K562 (cell line): ENCODE data around the gene MAP3K14. TPM values are rescaled to one million over a fixed set of nuclear protein-coding genes. Genes with fewer than 3 reads are reported as not detected.

Experiments
- ATAC-seq: fragments of 200-7000 bp; cut with Tn5 transposase; 3 replicates; pipeline ENCODE4 v1.9.1; 2020; ENCODE audit warnings: moderate library complexity
- BruUV-seq: library from RNA; stranded (reverse); fragments of 400-500 nt; replicated peaks from 2 replicates; lab custom pipeline; 2021; lab: Mats Ljungman, UMichigan
- CTCF ChIA-PET: fragments of 300-600 bp; formaldehyde crosslinking; extraction: SDS; loops from one replicate; lab custom pipeline; 2021; ENCODE audit warnings: low intra/inter-chr PET ratio; lab: Yijun Ruan, JAX
- POLR2A ChIA-PET: fragments of 300-600, 350-650 bp; sonication (Branson Sonifier 250); formaldehyde crosslinking; extraction: SDS; loops from one replicate; lab custom pipeline; 2021; ENCODE audit warnings: antibody characterized with exemption, inconsistent platforms; lab: Yijun Ruan, JAX
- DNase-seq, 4 experiments: peaks; one replicate each; pipeline versions ENCODE4 v3.0.0 to v3.0.0-alpha.2; 2011 to 2018; ENCODE audit warnings: low spot score in 3 of 4, mixed read lengths in 3 of 4; ENCODE audit errors: extremely low read depth in 1 of 4
- FAIRE-seq: peaks from 2 replicates; lab custom pipeline; 2011; peaks lifted over from hg19 to GRCh38; lab: Jason Lieb, UNC
- H2AFZ ChIP-seq: 2 replicates; pipeline ENCODE4 v1.6.0; 2011; ENCODE audit warnings: low read depth, low read length, control low read depth, inconsistent platforms
- H3K27ac ChIP-seq: fragments of 200-600 bp; 3 replicates; pipeline ENCODE4 v1.8.0; 2011; ENCODE audit warnings: low read depth, mild to moderate bottlenecking, control low read depth, inconsistent platforms, low read length, moderate library complexity, mixed read lengths; ENCODE audit errors: extremely low read depth
- H3K27me3 ChIP-seq, 2 experiments: fragments of 300-600 bp in 1 of 2; 2 replicates in 1 of 2; 3 replicates in 1 of 2; pipeline versions ENCODE4 v1.6.0 to v1.8.0; 2011; ENCODE audit warnings: inconsistent platforms in 2 of 2, low read length in 2 of 2, mild to moderate bottlenecking in 1 of 2, mixed read lengths in 1 of 2, moderate library complexity in 1 of 2; ENCODE audit not compliant: control insufficient read depth in 2 of 2, insufficient read depth in 2 of 2
- H3K36me3 ChIP-seq: fragments of 300-600 bp; 3 replicates; pipeline ENCODE4 v1.8.0; 2011; ENCODE audit warnings: mild to moderate bottlenecking, low read length, inconsistent platforms; ENCODE audit not compliant: control insufficient read depth, insufficient read depth
- H3K4me1 ChIP-seq, 2 experiments: fragments of 200-600 bp in 1 of 2; replicated peaks in 1 of 2; 2 replicates in 1 of 2; 3 replicates in 1 of 2; pipeline versions ENCODE4 v1.5.1 to v1.8.0; 2011; ENCODE audit warnings: inconsistent platforms in 2 of 2, low read length in 2 of 2, mild to moderate bottlenecking in 1 of 2, mixed read lengths in 1 of 2, moderate library complexity in 1 of 2; ENCODE audit not compliant: control insufficient read depth in 2 of 2, insufficient read depth in 2 of 2
- H3K4me2 ChIP-seq: 2 replicates; pipeline ENCODE4 v1.6.1; 2011; ENCODE audit warnings: low read length, control low read depth, inconsistent platforms, mixed read lengths; ENCODE audit not compliant: insufficient read depth
- H3K4me3 ChIP-seq: fragments of 200-600 bp; sonication (generic), shearing (Covaris generic); 2 replicates; pipeline ENCODE4 v1.5.1; 2016; ENCODE audit warnings: control low read depth, inconsistent platforms
- H3K79me2 ChIP-seq: fragments of 200-600 bp; 3 replicates; pipeline ENCODE4 v1.8.0; 2011; ENCODE audit warnings: low read length, inconsistent platforms; ENCODE audit not compliant: control insufficient read depth, insufficient read depth
- H3K9ac ChIP-seq, 2 experiments: 2 replicates each; pipeline versions ENCODE4 v1.6.0 to v1.6.1; 2011; ENCODE audit warnings: low read depth in 2 of 2, low read length in 2 of 2, control low read depth in 1 of 2, inconsistent platforms in 1 of 2, mild to moderate bottlenecking in 1 of 2, mixed read lengths in 1 of 2; ENCODE audit not compliant: insufficient read depth in 1 of 2
- H3K9me1 ChIP-seq: one replicate; pipeline ENCODE4 v1.6.0; 2011; ENCODE audit warnings: inconsistent platforms, mild to moderate bottlenecking, low read length, moderate library complexity; ENCODE audit not compliant: control insufficient read depth, insufficient read depth
- H3K9me3 ChIP-seq: replicated peaks from 2 replicates; pipeline ENCODE4 v1.5.1; 2011; ENCODE audit warnings: low read depth, low read length, inconsistent platforms; ENCODE audit not compliant: control insufficient read depth, insufficient read depth
- H4K20me1 ChIP-seq: replicated peaks from 2 replicates; pipeline ENCODE4 v1.6.1; 2011; ENCODE audit warnings: low read length, inconsistent platforms, mixed read lengths; ENCODE audit not compliant: control insufficient read depth, insufficient read depth
- C11orf30 ChIP-seq: fragments of 450-650 bp; IDR thresholded peaks from 2 replicates; pipeline ENCODE4 v1.6.1; 2016; ENCODE audit warnings: low read depth, mild to moderate bottlenecking
- DACH1 ChIP-seq: fragments of 450-650 bp; IDR thresholded peaks from 2 replicates; pipeline ENCODE4 v1.6.1; 2018; ENCODE audit not compliant: partially characterized antibody
- DPF2 ChIP-seq: fragments of 450-650 bp; IDR thresholded peaks from 2 replicates; pipeline ENCODE4 v1.6.1; 2016
- ID3 ChIP-seq, 2 experiments: fragments of 250-450 bp in 1 of 2; fragments of 450-650 bp in 1 of 2; sonication (Bioruptor Pico) in 1 of 2; IDR thresholded peaks; 2 replicates each; pipeline versions ENCODE4 v1.6.1 to v1.8.0; 2016 to 2021; ENCODE audit warnings: mild to moderate bottlenecking in 2 of 2, moderate library complexity in 2 of 2, missing compliant biosample characterization in 1 of 2, missing genetic modification characterization in 1 of 2
- KDM1A ChIP-seq, 2 experiments: fragments of 450-650 bp; IDR thresholded peaks; 2 replicates each; pipeline ENCODE4 v1.6.1; 2016; ENCODE audit warnings: mild to moderate bottlenecking in 2 of 2
- MECOM ChIP-seq: fragments of 250-450 bp; sonication (Bioruptor Pico); IDR thresholded peaks from 2 replicates; pipeline ENCODE4 v1.8.0; 2022; ENCODE audit warnings: inconsistent platforms
- NR2C1 ChIP-seq, 2 experiments: fragments of 450-650 bp; IDR thresholded peaks; 2 replicates each; pipeline ENCODE4 v1.6.1; 2017; ENCODE audit warnings: mild to moderate bottlenecking in 2 of 2, antibody characterized with exemption in 1 of 2, inconsistent platforms in 1 of 2, missing compliant biosample characterization in 1 of 2, missing genetic modification characterization in 1 of 2
- POLR2AphosphoS5 ChIP-seq: IDR thresholded peaks from 2 replicates; pipeline ENCODE4 v1.6.1; 2011; ENCODE audit warnings: mild to moderate bottlenecking, low read depth, low read length, moderate library complexity; ENCODE audit not compliant: control insufficient read depth, insufficient read depth
- RAD51 ChIP-seq: fragments of 450-650 bp; IDR thresholded peaks from 2 replicates; pipeline ENCODE4 v1.7.1; 2016; ENCODE audit warnings: low read depth, mild to moderate bottlenecking, borderline replicate concordance
- TEAD4 ChIP-seq, 2 experiments: sonication (generic) in 1 of 2; formaldehyde crosslinking in 1 of 2; IDR thresholded peaks; 2 replicates each; pipeline versions ENCODE4 v1.6.1 to v1.8.0; 2012 to 2022; ENCODE audit warnings: borderline replicate concordance in 1 of 2, inconsistent platforms in 1 of 2, low read length in 1 of 2, mild to moderate bottlenecking in 1 of 2, missing genetic modification reagents in 1 of 2
- TFAP4 ChIP-seq: sonication (generic); formaldehyde crosslinking; IDR thresholded peaks from 2 replicates; pipeline ENCODE4 v1.8.0; 2022; ENCODE audit warnings: missing genetic modification reagents, mild to moderate bottlenecking, moderate library complexity, borderline replicate concordance
- ZNF12 ChIP-seq: sonication (generic); formaldehyde crosslinking; IDR thresholded peaks from 2 replicates; pipeline ENCODE4 v1.4.0; 2020; ENCODE audit warnings: mild to moderate bottlenecking, missing genetic modification reagents
- ZNF124 ChIP-seq: sonication (generic); formaldehyde crosslinking; IDR thresholded peaks from 2 replicates; pipeline ENCODE4 v1.8.1; 2022; ENCODE audit warnings: missing genetic modification reagents
- ZNF274 ChIP-seq: IDR thresholded peaks from 2 replicates; pipeline ENCODE4 v1.6.1; 2011; ENCODE audit warnings: low read depth, mild to moderate bottlenecking, low read length, moderate library complexity, borderline replicate concordance
- ZNF551 ChIP-seq: fragments of 250-450 bp; sonication (Bioruptor Pico); IDR thresholded peaks from 2 replicates; pipeline ENCODE4 v1.5.0; 2021; ENCODE audit warnings: mild to moderate bottlenecking, moderate library complexity
- WGBS: fragments of 100-300 bp; shearing (Covaris generic); methylation state at CpG from one replicate; pipeline ENCODE4 v1.1.6; 2016; ENCODE audit warnings: low coverage, mixed read lengths; ENCODE audit not compliant: insufficient coverage; ENCODE audit errors: missing lambda C conversion rate; 5-methylcytosine and 5-hydroxymethylcytosine counted together
- in situ Hi-C: fragments of 300-500 bp; cut with MboI; formaldehyde crosslinking; loops from 4 replicates; pipeline ENCODE4 v1.15.0; 2018; ENCODE audit warnings: inconsistent platforms, mixed read lengths
- intact Hi-C: fragments of 100-400 bp; cut with micrococcal nuclease; formaldehyde crosslinking; loops from 2 replicates; pipeline ENCODE4 v1.14.2; 2022
- polyA plus RNA-seq, 8 experiments: library from polyadenylated mRNA; depleted of rRNA in 4 of 8; stranded (reverse) in 5 of 8; unstranded in 3 of 8; fragments of >200 nt; fragmentation: Nextera tagmentation in 2 of 8; fragmentation: Illumina TruSeq in 1 of 8; extraction: Ambion mirVana in 2 of 8; extraction: Trizol in 1 of 8; gene quantifications; 2 replicates each; pipeline versions ENCODE4 v1.2.1 to v1.2.3, GENCODE V29; 2011 to 2014; ENCODE audit warnings: inconsistent platforms in 1 of 8, missing spikeins in 1 of 8
- total RNA-seq, 7 experiments: library from RNA; depleted of rRNA in 6 of 7; stranded (reverse); fragments of >200 nt in 6 of 7; fragmentation: Illumina TruSeq in 2 of 7; extraction: Trizol in 2 of 7; gene quantifications; 2 replicates each; pipeline versions ENCODE4 v1.2.1 to v1.2.3, GENCODE V29; 2011 to 2021; ENCODE audit warnings: low replicate concordance in 1 of 7
- TF ChIP-seq, protein P1 (sequence below): fragments of 450-650 bp; formaldehyde crosslinking; IDR thresholded peaks from 2 replicates; pipeline ENCODE4 v1.4.0; 2020; ENCODE audit warnings: mild to moderate bottlenecking, moderate library complexity

Gene MAP3K14
- total and polyA plus RNA-seq, 9 of the 15 experiments (the other 6 are each of a cell fraction or from before 2014, with no cell fraction given) = 0.45 to 8.7 (median 3.2) TPM

DNA sequence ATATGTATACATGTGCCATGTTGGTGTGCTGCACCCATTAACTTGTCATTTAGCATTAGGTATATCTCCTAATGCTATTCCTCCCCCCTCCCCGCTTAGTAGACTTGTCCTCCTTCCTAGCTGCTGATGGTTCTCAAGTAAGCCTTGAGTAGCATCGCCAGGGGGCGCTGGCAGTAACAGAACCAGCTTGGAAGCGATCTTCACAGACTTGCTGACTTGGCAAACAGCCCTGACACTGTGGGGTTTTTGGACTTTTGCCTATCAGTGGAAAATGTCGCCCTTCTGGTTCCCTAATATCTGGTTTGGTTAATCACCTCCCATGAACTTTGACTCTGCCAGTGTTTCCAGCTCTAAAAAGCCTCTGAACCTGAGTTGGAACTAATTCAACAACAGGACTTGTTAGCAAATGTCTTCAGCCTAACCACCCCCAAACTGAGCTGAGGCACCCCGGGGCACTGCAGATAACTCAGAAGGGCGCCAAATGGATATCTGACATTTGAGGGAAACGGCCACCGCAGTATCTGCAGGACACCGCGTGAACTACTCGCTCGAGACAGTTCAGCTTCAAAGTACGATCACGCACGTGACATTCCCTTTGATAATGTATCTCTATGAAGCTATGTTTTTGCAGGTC is 39.5 kb downstream of the MAP3K14 start:
- H3K4me1 ChIP-seq = peaks cover 9 to 12% of the 10 kb centered on the region in 2 experiments; a peak in 3 of 5 replicates
- FAIRE-seq (peak; percentile 98), DNase-seq (peak; percentile 83 to 98 (median 89)), ATAC-seq (peak; percentile 99)
- BruUV-seq = no TSS peak
- intact Hi-C loops (loop anchor here (1.0 to 5.0 kb wide), 3 partner anchors 35 to 108 kb away; no protein-coding TSS in a partner anchor), in situ Hi-C loops (loop anchor here (5.0 kb wide), 1 partner anchor 110 kb away; no protein-coding TSS in a partner anchor)
- peak overlapping the region in 1 of 2 experiments; percentile 30; a peak in 1 of 4 replicates for H3K9ac ChIP-seq
- peaks cover 5% of the 10 kb centered on the region for H4K20me1 ChIP-seq
- H3K4me3 ChIP-seq = no peak overlapping the region
- CTCF ChIA-PET = interaction anchor here (1.1 to 5.2 kb wide), 4 partner anchors 58 to 118 kb away, joined by 5 to 77 read pairs (median 9); no protein-coding TSS in a partner anchor
- WGBS = 6% methylated on average over 16 of the region's 16 CpGs
- POLR2A ChIA-PET = interaction anchor here (0.8 to 3.6 kb wide), 12 partner anchors 10 to 128 kb away, joined by 3 to 16 read pairs (median 4); partner anchors contain the start of genes HEXIM1 and MAP3K14
- H3K27ac ChIP-seq = peak overlapping the region; percentile 57
- no peaks in the 10 kb centered on the region for H3K9me3 ChIP-seq
- no peaks in the 10 kb centered on the region for H3K9me1 ChIP-seq
- peak overlapping the region; percentile 53 for H2AFZ ChIP-seq
- no peaks in the 10 kb centered on the region for H3K79me2 ChIP-seq
- H3K36me3 ChIP-seq = peaks cover 20% of the 10 kb centered on the region; the same call in 1 of the 3 replicates
- H3K27me3 ChIP-seq = no peaks in the 10 kb centered on the region
- peak overlapping the region; percentile 20; the same call in 1 of the 2 replicates for H3K4me2 ChIP-seq
- TF ChIP-seq ZNF551 (CRISPR knock-in tag) (no peak), POLR2AphosphoS5 (peak; percentile 35; the same call in 1 of the 2 replicates), TEAD4 (IDR thresholded peaks at IDR 0.05; ENCODE audit: low read length) (peak; percentile 37), TEAD4 (CRISPR knock-in tag; IDR thresholded peaks at IDR 0.05; ENCODE audit: borderline replicate concordance) (no peak), ZNF274 (no peak), NR2C1 (IDR thresholded peaks at IDR 0.05) (peak; percentile 72), NR2C1 (tag; IDR thresholded peaks at IDR 0.05) (peak; percentile 65), ZNF12 (CRISPR knock-in tag) (no peak), ID3 (CRISPR knock-in tag; IDR thresholded peaks at IDR 0.05) (no peak), ID3 (tag; IDR thresholded peaks at IDR 0.05) (peak; percentile 90; the same call in 1 of the 2 replicates), C11orf30 (peak; percentile 100), ZNF124 (CRISPR knock-in tag) (no peak), DPF2 (peak; percentile 82), TFAP4 (peak; percentile 66; the same call in 1 of the 2 replicates), DACH1 (peak; percentile 97), KDM1A (IDR thresholded peaks at IDR 0.05) (peak in 1 of 2 experiments; percentile 34; a peak in 1 of 4 replicates), MECOM (0 out of 2 replicates have a peak, but pooled peaks have one; percentile 15), RAD51 (0 out of 2 replicates have a peak, but pooled peaks have one; percentile 20)
- TF ChIP-seq, protein P1, sequence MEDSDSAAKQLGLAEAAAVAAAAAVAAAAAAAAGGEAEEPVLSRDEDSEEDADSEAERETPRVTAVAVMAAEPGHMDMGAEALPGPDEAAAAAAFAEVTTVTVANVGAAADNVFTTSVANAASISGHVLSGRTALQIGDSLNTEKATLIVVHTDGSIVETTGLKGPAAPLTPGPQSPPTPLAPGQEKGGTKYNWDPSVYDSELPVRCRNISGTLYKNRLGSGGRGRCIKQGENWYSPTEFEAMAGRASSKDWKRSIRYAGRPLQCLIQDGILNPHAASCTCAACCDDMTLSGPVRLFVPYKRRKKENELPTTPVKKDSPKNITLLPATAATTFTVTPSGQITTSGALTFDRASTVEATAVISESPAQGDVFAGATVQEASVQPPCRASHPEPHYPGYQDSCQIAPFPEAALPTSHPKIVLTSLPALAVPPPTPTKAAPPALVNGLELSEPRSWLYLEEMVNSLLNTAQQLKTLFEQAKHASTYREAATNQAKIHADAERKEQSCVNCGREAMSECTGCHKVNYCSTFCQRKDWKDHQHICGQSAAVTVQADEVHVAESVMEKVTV = peak; percentile 92
